Sigmoid colon (tissue), 4 donors: ENCODE data around the gene S100A5.

Source experiments
- EP300 ChIP-seq, 4 donors: sonication (generic); formaldehyde crosslinking; IDR thresholded peaks; one replicate each; pipeline ENCODE4 v1.6.1; 2017; ENCODE audit warnings: antibody characterized with exemption in 4 of 4
- POLR2A ChIP-seq, 2 donors: fragments of 450-650 bp; IDR thresholded peaks; one replicate each; pipeline ENCODE4 v1.6.1; 2016; ENCODE audit warnings: antibody characterized with exemption in 2 of 2, mild to moderate bottlenecking in 2 of 2, moderate library complexity in 2 of 2
- TF ChIP-seq, protein P1 (sequence below), 4 experiments: fragments of 450-650 bp in 3 of 4; fragments of 200-600 bp in 1 of 4; IDR thresholded peaks; one replicate each; pipeline ENCODE4 v1.5.1; 2016 to 2019; ENCODE audit warnings: antibody characterized with exemption in 4 of 4, mild to moderate bottlenecking in 3 of 4, moderate library complexity in 2 of 4

DNA sequence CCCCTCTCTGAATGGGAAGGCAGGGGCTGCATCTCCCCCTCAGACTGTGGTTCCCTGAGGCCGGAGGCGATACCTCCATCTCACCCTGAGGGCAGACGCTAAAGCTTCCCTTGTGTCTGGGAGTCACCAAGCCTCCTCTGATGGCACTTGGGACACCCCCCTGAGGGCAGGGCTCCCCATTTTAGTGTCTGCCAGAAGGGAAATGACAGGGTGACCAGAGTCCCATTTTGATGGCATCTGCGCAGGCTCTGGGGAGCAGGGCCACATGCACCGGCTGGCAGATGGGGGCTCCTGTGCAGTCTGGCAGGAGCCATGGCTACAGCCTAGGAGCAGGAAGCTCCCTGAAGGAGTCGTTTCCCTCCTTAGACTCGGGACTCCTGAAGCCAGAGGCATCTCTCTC is 23.3 kb upstream of the S100A5 start:
- TF ChIP-seq, protein P1, sequence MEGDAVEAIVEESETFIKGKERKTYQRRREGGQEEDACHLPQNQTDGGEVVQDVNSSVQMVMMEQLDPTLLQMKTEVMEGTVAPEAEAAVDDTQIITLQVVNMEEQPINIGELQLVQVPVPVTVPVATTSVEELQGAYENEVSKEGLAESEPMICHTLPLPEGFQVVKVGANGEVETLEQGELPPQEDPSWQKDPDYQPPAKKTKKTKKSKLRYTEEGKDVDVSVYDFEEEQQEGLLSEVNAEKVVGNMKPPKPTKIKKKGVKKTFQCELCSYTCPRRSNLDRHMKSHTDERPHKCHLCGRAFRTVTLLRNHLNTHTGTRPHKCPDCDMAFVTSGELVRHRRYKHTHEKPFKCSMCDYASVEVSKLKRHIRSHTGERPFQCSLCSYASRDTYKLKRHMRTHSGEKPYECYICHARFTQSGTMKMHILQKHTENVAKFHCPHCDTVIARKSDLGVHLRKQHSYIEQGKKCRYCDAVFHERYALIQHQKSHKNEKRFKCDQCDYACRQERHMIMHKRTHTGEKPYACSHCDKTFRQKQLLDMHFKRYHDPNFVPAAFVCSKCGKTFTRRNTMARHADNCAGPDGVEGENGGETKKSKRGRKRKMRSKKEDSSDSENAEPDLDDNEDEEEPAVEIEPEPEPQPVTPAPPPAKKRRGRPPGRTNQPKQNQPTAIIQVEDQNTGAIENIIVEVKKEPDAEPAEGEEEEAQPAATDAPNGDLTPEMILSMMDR (IDR thresholded peaks at IDR 0.05) = no peak
- no peak for TF ChIP-seq EP300 (IDR thresholded peaks at IDR 0.05)
- TF ChIP-seq POLR2A (IDR thresholded peaks at IDR 0.05) = no peak
